Measurements from ENCODE around the gene SPTSSB. TPM values are rescaled to one million over a fixed set of nuclear protein-coding genes. Genes with fewer than 3 reads are reported as not detected.

The SPTSSB gene
- total and polyA plus RNA-seq, 11 donors: 0.09 to 0.58 (median 0.36) TPM; not detected in 5

DNA sequence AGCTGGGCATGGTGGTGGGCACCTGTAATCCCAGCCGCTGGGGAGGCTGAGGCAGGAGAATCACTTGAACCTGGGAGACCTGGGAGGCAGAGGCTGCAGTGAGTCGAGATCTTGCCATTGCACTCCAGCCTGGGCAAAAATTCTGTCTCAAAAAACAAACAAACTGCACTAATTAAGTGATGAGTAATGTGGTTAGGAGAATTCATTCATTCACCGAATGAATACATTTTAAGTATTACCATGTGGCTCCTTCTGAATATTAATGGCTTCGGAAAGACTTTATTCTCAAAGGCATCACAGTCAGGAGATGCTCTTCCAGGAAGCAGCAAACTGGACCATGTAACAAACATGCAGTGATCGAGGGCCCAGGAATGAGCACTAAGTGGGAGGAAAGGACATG is 23.6 kb downstream of the SPTSSB start:
- no peak for DNase-seq
- H3K4me1 ChIP-seq: peaks cover 0 to 3% (median 0%) of the 10 kb centered on the region in 12 donors
- TF ChIP-seq, protein P1, sequence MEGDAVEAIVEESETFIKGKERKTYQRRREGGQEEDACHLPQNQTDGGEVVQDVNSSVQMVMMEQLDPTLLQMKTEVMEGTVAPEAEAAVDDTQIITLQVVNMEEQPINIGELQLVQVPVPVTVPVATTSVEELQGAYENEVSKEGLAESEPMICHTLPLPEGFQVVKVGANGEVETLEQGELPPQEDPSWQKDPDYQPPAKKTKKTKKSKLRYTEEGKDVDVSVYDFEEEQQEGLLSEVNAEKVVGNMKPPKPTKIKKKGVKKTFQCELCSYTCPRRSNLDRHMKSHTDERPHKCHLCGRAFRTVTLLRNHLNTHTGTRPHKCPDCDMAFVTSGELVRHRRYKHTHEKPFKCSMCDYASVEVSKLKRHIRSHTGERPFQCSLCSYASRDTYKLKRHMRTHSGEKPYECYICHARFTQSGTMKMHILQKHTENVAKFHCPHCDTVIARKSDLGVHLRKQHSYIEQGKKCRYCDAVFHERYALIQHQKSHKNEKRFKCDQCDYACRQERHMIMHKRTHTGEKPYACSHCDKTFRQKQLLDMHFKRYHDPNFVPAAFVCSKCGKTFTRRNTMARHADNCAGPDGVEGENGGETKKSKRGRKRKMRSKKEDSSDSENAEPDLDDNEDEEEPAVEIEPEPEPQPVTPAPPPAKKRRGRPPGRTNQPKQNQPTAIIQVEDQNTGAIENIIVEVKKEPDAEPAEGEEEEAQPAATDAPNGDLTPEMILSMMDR (IDR thresholded peaks at IDR 0.05): no peak
- TF ChIP-seq POLR2A (IDR thresholded peaks at IDR 0.05): no peak
- 89 to 92% (median 91%) methylated on average over 5 of the region's 5 CpGs for WGBS, 4 donors
- no peak overlapping the region for H3K27ac ChIP-seq
- H3K4me3 ChIP-seq: no peak overlapping the region
- intact Hi-C loops (cut with DNase I): no loop called here
- H3K27me3 ChIP-seq: no peaks in the 10 kb centered on the region
- no peaks in the 10 kb centered on the region for H3K9me3 ChIP-seq
- no peak for ATAC-seq
- no peaks in the 10 kb centered on the region for H3K36me3 ChIP-seq

DNA sequence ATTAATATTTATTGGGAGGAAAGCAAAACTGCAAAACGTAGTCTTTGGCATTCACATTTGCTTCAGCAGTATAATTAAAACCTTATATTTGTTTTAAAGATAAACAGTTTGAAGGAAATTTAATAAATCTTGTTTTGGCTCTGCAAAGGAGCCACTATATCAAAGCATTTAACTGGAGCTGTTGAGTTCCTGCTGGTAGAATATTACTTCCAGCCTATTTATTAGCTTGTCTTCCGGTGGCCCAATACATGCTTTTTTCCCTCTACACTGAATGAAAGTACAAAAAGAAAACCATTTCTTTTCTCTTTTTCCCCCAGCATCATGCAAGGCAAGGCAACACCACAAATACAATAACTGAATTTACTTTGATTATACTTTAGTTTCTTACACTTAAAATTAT is 26.3 kb downstream of the SPTSSB start:
- DNase-seq: no peak
- H3K9me3 ChIP-seq: no peaks in the 10 kb centered on the region
- WGBS, 4 donors: 43 to 85% (median 70%) methylated on average over 2 of the region's 2 CpGs
- peaks cover 0 to 3% (median 0%) of the 10 kb centered on the region in 12 donors for H3K4me1 ChIP-seq
- H3K27me3 ChIP-seq: no peaks in the 10 kb centered on the region
- TF ChIP-seq, protein P1 (IDR thresholded peaks at IDR 0.05): no peak
- TF ChIP-seq POLR2A (IDR thresholded peaks at IDR 0.05): no peak
- intact Hi-C loops (cut with DNase I): no loop called here
- no peak for ATAC-seq
- no peak overlapping the region for H3K27ac ChIP-seq
- no peak overlapping the region for H3K4me3 ChIP-seq
- H3K36me3 ChIP-seq: no peaks in the 10 kb centered on the region

GRCh38 chr3:161343986-161344385 is 27.3 kb downstream of the SPTSSB start:
- intact Hi-C loops (cut with DNase I): no loop called here

GRCh38 chr3:161343540-161343939 is 27.8 kb downstream of the SPTSSB start:
- intact Hi-C loops (cut with DNase I): no loop called here
- Histone ChIP-seq H3K4me3 (no peak overlapping the region), H3K36me3 (no peaks in the 10 kb centered on the region), H3K27me3 (no peaks in the 10 kb centered on the region), H3K4me1 (no peaks in the 10 kb centered on the region), H3K27ac (no peak overlapping the region), H3K9me3 (no peaks in the 10 kb centered on the region)
- 79 to 87% (median 81%) methylated on average over 3 of the region's 3 CpGs for WGBS, 4 donors
- ATAC-seq (no peak), DNase-seq (no peak)
- TF ChIP-seq, protein P1 (IDR thresholded peaks at IDR 0.05): no peak
- no peak for TF ChIP-seq POLR2A (IDR thresholded peaks at IDR 0.05)

More at GRCh38 chr3:161343986-161344385, 27.3 kb downstream of the SPTSSB start:
- Histone ChIP-seq H3K27me3 (no peaks in the 10 kb centered on the region), H3K36me3 (no peaks in the 10 kb centered on the region), H3K4me3 (no peak overlapping the region), H3K4me1 (no peaks in the 10 kb centered on the region), H3K27ac (no peak overlapping the region), H3K9me3 (no peaks in the 10 kb centered on the region)
- DNase-seq (no peak), ATAC-seq (no peak)
- TF ChIP-seq, protein P1 (IDR thresholded peaks at IDR 0.05): no peak
- no peak for TF ChIP-seq POLR2A (IDR thresholded peaks at IDR 0.05)
- WGBS, 4 donors: 74 to 100% (median 95%) methylated on average over 1 of the region's 1 CpG
